ENCODE measurements around the gene TMEM125. TPM values are rescaled to one million over a fixed set of nuclear protein-coding genes. Genes with fewer than 3 reads are reported as not detected.
A peak's percentile ranks its signal among the peaks of the same experiment; 100 is the strongest.

Gene TMEM125
- total and polyA plus RNA-seq, 12 donors, result 0.15 to 0.37 (median 0.22) TPM; not detected in 6

DNA sequence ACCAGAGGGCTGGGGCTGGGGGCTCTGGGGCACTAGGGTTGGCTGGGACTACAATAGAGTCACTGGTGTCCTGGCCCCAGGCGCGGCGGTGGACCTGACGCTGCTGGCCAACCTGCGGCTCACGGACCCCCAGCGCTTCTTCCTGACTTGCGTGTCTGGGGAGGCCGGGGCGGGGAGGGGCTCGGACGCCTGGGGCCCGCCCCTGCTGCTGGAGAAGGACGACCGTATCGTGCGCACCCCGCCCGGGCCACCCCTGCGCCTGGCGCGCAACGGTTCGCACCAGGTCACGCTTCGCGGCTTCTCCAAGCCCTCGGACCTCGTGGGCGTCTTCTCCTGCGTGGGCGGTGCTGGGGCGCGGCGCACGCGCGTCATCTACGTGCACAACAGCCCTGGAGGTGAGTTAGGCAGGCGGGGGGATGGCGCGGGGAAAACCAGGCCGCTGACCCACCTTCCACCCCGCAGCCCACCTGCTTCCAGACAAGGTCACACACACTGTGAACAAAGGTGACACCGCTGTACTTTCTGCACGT is 35.1 kb downstream of the TMEM125 start:
- Histone ChIP-seq H3K4me1 (peaks cover 3 to 52% (median 26%) of the 10 kb centered on the region in 9 donors), H3K4me3 (peak overlapping the region in 6 of 10 donors; percentile 20 to 63 (median 56)), H3K27me3 (no peaks in the 10 kb centered on the region), H3K36me3 (peaks cover 0 to 41% (median 0%) of the 10 kb centered on the region in 9 donors), H3K9me3 (no peaks in the 10 kb centered on the region), H3K27ac (peak overlapping the region in 5 of 10 donors; percentile 6 to 94 (median 87))
- ATAC-seq, result peak in 1 of 8 donors; percentile 7
- 81 to 83% methylated on average over 46 of the region's 46 CpGs for WGBS, 2 donors
- intact Hi-C loops (cut with DNase I), result loop anchor here in 4 of 10 donors (5.0 kb wide), 4 partner anchors 37 to 68 kb away; partner anchors contain the start of gene ELOVL1 (in 1 of the 4)
- DNase-seq, result no peak
- TF ChIP-seq CTCF (IDR thresholded peaks at IDR 0.05), result no peak

GRCh38 chr1:43305461-43305860 is 35.7 kb downstream of the TMEM125 start:
- H3K9me3 ChIP-seq, result no peaks in the 10 kb centered on the region
- H3K27ac ChIP-seq, result peak overlapping the region in 3 of 10 donors; percentile 2 to 87 (median 20)
- H3K4me3 ChIP-seq, result peak overlapping the region in 1 of 10 donors; percentile 54
- intact Hi-C loops (cut with DNase I), result no loop called here
- H3K27me3 ChIP-seq, result no peaks in the 10 kb centered on the region
- DNase-seq (no peak), ATAC-seq (no peak)
- peaks cover 3 to 46% (median 23%) of the 10 kb centered on the region in 9 donors for H3K4me1 ChIP-seq
- peaks cover 0 to 48% (median 0%) of the 10 kb centered on the region in 9 donors for H3K36me3 ChIP-seq
- no peak for TF ChIP-seq CTCF (IDR thresholded peaks at IDR 0.05)
- WGBS, 2 donors, result 83 to 85% methylated on average over 3 of the region's 3 CpGs

GRCh38 chr1:43305926-43306687 is 36.3 kb downstream of the TMEM125 start:
- WGBS, 2 donors, result 83 to 86% methylated on average over 6 of the region's 6 CpGs
- H3K4me1 ChIP-seq, result peaks cover 3 to 46% (median 23%) of the 10 kb centered on the region in 9 donors
- no peak for TF ChIP-seq CTCF (IDR thresholded peaks at IDR 0.05)
- H3K9me3 ChIP-seq, result no peaks in the 10 kb centered on the region
- no peak overlapping the region for H3K27ac ChIP-seq
- intact Hi-C loops (cut with DNase I), result no loop called here
- no peaks in the 10 kb centered on the region for H3K27me3 ChIP-seq
- DNase-seq, result no peak
- H3K36me3 ChIP-seq, result peaks cover 0 to 54% (median 0%) of the 10 kb centered on the region in 9 donors
- no peak overlapping the region for H3K4me3 ChIP-seq
- no peak for ATAC-seq

DNA sequence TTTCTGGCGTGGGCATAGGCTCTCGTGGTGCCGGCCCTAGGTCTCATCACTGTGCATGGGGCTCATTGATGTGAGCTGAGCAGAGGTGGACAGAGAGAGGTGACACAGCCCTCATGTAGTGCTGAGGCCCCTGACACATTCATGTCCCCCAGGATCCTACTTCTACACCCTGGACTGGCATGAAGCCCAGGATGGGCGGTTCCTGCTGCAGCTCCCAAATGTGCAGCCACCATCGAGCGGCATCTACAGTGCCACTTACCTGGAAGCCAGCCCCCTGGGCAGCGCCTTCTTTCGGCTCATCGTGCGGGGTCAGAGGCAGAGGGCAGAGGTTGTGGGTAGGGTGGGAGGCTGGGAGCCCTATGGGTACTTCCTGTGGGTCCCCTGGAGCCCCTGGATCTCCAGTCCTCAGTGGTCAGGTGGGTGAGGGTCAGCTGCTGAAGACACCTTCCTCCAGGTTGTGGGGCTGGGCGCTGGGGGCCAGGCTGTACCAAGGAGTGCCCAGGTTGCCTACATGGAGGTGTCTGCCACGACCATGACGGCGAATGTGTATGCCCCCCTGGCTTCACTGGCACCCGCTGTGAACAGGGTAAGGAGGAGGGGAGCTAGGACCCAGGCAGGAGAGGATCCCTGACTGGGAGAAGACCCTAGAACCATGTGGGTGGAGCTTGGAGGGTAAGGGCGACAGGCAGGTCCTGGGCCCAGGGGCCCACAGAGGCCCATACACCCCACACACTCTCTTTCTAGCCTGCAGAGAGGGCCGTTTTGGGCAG is 37.1 kb downstream of the TMEM125 start:
- TF ChIP-seq CTCF (IDR thresholded peaks at IDR 0.05), result no peak
- 87% methylated on average over 17 of the region's 17 CpGs for WGBS, 2 donors
- Histone ChIP-seq H3K27me3 (no peaks in the 10 kb centered on the region), H3K27ac (no peak overlapping the region), H3K4me3 (no peak overlapping the region), H3K4me1 (peaks cover 3 to 46% (median 23%) of the 10 kb centered on the region in 9 donors), H3K9me3 (no peaks in the 10 kb centered on the region), H3K36me3 (peaks cover 0 to 62% (median 0%) of the 10 kb centered on the region in 9 donors)
- no peak for ATAC-seq
- DNase-seq, result no peak
- intact Hi-C loops (cut with DNase I), result no loop called here
